Head of caudate nucleus (tissue), 42 donors: ENCODE results near the gene CAV3.

Experiments used
- DNase-seq, 42 donors: peaks; one replicate each; pipeline versions ENCODE4 v3.0.0 to v3.0.0-alpha.2; 2020 to 2021; ENCODE audit warnings: mixed read lengths in 7 of 42
- intact Hi-C: fragments of 100-400 bp; cut with DNase I; formaldehyde crosslinking; loops from one replicate; pipeline ENCODE4 v1.15.0; 2022

CAV3 gene

DNA sequence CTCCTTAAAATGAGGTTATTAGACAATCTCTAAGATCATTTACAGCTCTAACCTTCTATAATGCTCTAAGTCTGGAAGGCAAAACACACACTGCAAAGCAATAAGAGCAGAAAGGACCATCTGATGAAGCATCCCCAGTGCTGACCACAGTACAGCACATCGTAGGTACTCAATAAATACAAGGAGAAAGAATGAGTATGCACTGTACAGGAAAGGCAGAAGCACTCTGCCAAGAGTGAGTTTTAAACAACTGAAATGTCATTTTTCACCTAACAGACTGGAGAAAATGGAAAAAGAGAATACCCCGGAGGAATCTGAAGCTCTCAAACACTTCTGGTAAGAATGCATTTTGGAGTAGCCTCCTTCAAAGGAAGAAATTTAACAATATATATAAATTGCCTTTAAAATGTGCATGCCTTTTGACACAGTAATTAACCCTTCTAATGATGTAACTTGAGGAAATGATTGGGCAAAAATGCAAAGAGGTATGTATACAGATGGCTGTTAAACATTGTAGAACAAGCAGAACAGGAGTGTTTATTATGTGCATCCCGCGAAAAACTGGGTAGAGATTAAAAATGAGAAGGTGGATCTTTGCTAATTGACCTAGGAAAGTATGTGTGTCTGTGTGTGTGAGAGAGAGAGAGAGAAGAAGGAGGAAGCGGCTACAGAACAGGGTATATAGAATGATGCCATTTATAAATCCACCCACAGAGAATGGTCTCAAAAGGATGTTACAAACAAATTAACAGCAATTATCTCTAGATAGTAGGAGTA, 43.8 kb downstream of the CAV3 start:
- DNase-seq = no peak
- intact Hi-C loops = no loop called here

DNA sequence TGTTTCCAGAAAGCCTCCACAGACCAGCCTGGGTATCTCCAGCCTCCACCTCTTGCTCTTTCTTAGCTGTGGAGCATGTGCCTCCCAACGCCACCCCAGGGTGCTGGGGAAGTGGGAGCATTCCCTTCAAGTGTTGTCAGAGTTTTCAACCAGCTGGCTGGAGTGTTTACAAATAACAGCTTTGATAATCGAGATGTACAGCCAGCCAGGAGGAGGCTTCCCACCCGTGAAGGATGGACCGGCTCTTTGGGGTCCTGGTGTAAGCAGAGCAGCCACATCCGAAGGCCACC, 44.3 kb downstream of the CAV3 start:
- intact Hi-C loops = no loop called here
- peak in 1 of 42 donors; percentile 22 for DNase-seq

DNA sequence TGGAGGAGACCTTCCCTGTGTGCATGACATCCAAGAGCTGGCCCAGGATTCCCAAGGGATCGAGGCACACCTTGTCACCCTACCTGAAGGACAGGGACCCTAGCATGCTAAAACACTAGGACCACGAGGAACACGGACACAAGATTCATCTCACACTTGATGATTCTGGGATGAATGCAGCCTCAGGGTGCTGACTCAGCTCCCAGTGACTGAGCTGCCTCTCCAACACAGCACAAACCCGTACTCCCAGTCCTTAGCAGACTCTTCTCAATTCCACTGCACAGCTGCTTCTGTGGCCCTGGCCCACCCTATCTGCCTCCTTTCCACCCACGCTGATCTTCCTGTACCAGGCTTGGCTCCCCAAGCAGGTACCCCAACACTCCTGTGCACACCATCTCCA, 44.9 kb downstream of the CAV3 start:
- intact Hi-C loops = no loop called here
- no peak for DNase-seq

- peak in 1 of 42 donors; percentile 29 for DNase-seq
- intact Hi-C loops = no loop called here
Observed at GRCh38 chr3:8780279-8780678, 46.7 kb downstream of the CAV3 start.

DNA sequence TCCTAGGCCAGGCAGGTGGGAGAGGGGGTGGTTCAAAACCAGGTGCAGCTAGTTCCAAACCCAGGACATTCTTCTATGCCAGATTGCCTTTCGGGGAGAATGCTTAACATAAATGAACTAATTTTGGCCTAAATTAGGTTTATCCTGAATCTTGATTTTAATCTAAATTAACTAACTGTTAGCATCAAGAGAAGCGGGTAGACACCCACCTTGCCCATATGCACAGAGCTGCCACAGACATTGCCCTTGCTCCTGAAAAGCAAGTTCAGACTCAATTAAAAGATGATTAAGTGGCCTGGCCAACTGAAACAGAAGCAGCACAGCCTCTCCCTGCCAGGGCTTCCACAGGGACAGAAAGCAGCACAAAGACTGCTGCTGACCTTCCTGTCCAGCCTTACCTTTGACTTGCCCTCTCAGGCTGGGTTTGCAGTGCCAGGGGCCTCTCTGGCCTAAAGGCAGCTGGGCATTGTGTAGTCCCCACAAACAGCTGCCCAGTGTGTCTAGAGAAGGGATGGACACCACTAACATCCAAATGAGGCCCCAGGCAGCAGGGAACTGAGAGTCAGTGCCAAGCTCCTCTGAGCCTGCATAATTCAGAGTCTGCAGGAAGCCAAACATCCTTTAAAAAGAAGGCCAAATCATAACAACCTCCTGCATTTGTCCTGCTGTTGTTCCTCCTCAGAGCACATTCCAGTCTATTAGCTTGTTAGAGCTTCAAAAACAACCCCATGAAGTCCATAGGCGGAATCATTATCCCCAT, 51.3 kb downstream of the CAV3 start:
- peak in 12 of 42 donors; percentile 9 to 66 (median 28) for DNase-seq
- intact Hi-C loops = no loop called here

DNA sequence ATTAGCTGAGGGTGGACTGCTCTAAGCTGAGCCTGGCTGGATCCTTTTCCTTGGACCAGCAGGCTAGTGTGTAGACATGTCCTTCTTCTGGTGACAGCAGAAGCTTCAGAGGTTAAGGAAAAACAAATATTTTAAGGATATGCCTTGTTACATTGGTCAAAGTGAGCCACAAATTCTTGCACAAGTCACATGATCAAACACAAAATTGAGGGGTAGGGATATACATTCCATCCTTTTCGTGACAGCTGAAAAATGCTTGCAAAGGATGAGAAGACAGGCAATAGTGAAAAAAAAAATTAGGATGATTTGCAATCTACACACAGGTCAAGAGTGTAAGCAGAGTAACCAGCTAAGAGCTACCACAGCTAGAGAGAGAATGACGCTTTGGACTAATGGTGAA, 56.9 kb downstream of the CAV3 start:
- intact Hi-C loops = no loop called here
- DNase-seq = no peak

GRCh38 chr3:8793242-8793641, 59.6 kb downstream of the CAV3 start:
- intact Hi-C loops = no loop called here
- DNase-seq = no peak

DNA sequence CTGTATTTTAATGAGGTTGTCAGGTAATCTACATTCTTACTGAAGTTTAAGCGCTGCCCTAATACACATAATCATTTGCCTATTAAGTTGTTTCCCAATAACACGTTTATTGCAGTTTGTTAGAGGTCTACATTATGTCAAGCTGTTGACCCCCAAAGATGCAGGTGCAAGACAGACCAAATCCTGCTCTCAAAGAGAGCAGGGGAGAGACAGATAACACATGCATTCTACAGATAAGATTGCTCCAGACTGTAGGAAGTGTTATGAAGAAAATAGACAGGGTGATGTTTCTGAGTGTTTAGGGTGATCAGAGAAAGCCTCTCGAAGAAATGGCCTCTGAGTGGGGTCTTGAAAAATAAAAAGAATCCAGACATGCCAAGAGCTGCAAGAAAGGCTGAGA, 60.6 kb downstream of the CAV3 start:
- DNase-seq = no peak
- intact Hi-C loops = no loop called here
